Stimulated activated CD8-positive, alpha-beta memory T cell treated with anti-CD3 and anti-CD28 coated beads, Interleukin-15, amount 100 ng/mL, for 48 hours (primary cell): ENCODE data around the gene CERS5.
"Not testable (repeated sequence)": the region's sequence is repeated elsewhere in the genome, so short reads cannot be mapped to it uniquely, and the experiment has no call there.

Experiments used
- DNase-seq, 2 donors: peaks; one replicate each; pipeline ENCODE4 v3.0.0-alpha.2; 2020; ENCODE audit warnings: low read depth in 2 of 2

Gene CERS5

DNA sequence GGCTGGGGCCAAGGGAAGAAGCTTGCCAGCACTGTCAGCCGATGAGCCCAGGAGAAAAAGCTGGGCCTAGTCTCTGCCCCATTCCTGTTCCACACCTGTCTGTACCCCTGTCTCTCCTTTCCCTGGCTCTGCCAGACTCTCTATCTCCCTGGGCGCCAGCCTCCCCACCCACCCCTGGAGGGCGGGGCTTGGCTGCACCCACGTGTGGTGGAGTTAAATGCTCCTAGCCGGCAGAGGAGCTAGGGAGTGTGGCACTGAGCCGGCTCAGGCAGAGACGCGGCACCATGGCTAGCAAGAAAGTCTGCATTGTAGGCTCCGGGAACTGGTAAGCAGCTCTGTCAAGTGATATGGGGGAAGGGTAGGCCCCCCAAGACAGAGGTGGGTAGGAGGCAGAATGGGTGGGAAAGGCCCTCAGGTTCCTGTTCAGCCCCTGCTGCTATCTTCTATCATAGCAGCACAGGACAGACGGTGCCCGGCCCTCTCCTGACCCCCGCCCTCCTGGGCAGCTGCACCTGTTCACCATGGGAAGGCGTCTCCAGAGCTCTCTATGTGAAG lies 63.3 kb downstream of the CERS5 start, which contains the start of gene GPD1:
TSS of gene GPD1 (plus strand) at position 242 of the 555 bp plus-strand sequence. CDS start at position 285, 43 bp downstream.
- no peak for DNase-seq

DNA sequence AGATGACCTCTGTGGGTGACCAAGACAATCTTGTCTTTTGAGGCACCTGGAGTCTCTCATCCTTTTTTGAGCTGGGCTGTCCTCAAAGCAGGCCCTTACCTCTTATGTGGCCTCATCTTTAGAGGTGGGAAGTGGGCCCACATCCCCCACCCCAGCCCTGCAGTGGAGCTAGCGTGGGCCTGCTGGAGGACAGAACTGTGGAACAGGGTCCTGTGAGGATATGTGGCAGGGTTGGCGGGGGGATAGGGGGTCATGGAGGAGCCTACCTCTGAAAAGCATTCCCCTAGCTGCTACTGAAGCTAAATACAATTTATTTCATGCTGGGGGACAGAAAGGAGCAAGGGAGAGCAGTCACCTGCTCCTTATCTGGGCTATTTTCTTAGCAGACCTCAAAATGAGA lies 63.8 kb downstream of the CERS5 start:
- no peak for DNase-seq

DNA sequence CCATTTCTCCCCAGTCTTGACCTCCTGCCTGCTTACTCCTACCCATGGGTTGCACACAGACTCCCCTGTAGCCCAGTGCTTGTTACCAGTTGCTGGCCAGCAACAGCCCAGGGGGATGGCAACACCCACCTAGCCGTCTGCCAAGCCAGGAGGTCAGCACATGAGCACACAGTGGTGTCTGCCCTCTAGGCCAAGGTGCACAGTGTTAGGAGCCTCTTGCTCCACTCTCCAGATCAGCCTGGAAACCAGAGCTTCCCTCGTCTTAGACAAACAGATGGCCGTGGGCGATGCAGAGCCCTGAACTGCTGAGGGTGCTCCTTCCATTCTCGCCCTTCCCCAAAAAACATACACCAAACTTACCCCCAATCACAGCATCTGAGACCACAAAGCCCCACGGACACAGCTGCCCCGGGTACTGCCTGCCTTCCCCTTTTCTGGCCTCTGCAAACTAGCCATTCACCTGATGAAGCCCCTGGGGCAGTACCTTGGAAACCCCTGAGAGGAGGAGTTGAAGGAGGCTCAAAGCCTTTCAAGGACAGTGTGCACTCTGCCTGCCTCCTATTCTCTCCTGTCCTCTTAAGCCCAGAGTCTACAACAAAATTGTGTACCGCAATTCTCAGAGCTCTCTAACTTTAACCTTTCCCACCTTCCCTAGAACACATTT lies 64.4 kb downstream of the CERS5 start:
- DNase-seq: no peak

DNA sequence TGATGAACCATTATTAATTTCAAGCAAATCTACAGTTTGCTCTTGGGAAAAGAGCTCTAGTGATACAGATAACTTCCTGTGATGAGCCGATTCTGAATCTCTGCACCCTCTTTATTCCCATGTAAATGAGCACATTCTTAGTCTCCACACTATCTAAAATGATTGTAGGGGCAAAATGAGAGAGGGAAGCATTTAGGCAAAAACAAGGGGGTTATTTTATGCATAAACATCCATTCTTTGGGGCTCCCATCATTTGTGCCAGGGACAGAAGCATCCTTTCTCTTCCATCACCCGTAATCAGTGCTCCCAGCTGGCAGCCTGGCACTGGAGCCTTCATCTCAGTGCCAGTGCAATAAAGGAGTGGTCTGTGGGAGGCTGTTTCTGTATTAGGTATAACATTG lies 65.0 kb downstream of the CERS5 start:
- DNase-seq: no peak

DNA sequence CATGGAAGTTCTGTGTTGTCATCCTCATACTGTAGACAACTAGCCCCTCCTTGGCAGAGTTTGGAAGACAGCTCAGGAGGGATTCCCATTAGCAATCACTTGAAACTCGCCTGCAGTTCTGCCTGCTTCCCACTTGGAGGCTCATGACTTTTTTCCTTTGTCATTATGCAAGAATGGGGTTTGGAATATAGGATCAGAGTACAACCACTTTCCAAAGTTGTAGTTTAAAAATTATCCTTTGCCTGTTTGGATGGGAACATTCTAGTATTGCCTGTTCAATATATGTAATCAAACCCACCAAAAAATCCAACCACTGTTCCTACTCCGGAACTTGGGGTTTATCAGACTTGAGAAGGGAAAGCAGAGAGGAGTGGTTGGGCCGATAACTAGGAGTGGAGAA lies 65.5 kb downstream of the CERS5 start:
- DNase-seq: no peak

DNA sequence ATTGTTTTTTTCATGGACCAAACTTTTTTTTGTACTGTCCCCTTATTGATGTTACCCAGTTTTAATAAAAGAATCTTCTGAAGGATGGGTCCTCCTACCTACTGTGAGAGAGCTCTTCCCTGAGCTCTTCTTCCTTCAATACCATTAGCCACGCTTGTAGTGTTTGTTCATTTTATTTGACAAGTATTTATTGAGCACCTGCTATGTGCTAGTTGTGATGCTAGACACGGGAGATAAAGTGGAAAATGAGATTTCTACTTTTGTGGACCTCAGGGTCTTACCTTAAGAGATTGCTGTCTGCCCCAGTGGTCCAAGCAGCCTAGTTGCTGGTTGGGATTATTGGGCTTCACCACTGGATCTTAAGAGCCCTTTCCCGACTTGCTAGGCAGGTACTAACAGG lies 66.6 kb downstream of the CERS5 start:
- no peak for DNase-seq

DNA sequence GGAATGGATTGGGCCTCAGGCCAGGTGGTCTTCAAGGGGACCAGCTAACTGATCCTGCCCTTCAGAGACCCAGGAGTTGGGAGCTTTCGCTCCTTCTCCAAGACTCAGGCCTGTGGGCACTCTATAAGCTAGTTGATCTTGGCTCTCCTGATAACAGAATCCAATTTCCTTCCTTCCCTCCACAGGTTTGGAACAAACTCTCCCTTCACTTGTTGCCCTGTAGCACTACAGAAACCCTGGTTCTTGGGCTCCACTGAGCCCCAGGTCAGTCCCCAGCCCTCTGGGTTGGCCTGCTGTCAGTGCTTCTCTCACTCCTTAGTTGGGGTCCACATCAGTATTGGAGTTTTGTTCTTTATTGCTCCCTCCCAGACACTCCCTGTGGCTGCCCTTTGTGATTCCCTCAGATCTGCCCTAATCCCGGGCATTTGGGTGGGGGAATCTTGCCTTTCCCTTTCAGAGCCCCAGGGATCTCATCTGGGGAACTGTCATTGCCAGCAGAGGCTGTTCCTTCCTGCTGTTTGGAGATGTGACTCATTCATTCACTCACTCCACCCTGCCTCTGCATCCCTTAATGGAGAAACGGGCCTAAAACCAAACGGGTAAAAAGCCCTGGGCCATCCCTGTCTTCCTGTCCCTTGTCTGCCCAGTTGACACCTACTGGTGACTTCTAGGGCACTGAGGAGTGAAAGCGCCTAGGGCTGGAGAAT lies 67.7 kb downstream of the CERS5 start:
- no peak for DNase-seq

DNA sequence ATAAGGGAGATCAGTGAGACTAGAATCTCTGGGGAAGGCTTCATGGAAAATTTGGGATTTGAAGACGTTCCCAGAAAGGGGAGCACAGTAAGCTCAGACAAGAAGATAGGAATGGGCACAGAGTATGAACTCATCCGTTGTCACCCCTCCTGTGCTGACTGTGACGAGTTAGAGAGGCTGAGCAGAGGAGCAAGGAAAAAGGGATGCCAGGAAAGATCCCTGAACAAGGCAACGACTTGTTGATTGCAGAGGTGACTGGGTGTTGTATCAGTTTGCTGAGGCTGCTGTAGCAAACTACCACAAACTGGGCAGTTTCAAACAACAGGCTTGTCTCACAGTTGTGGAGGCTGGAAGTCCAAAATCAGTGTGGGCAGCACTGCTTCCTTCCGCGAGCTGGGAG lies 69.2 kb downstream of the CERS5 start:
- DNase-seq: no peak

DNA sequence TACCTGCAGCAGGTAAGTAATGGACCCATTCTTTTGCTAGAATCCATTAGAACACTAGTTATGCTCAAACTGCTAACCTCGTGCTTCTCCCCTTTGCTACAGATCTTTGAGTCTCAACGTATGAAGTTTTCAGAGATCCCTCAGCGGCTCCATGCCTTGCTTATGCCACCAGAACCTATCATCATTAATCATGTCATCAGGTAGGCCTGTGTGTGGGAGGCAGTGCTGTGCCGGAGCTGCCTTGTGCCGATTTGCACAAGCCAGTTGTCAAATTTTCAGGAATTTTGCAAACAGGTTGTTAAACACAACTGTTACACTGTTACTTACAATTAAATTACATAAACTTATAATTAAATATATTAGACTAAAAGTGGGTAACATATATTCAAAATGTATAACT lies 76.8 kb downstream of the CERS5 start:
- no peak for DNase-seq

DNA sequence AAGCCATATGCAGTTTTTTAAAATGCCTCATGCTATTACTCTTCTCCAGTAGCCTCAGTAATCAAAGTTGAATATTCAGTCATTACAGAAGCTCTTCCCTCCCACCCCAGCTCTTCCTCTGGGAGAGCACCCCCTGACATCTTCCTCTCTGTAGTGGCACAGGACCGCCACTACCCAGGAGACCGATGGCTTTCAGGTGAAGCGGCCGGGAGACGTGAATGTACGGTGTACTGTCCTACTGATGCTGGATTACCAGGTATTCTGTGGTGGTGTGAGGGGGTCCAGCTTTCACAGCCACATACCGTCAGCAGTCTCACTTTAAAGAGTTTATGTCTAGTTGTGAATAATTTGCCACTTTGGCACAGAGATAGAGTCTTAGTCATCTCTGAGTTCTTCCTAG lies 77.4 kb downstream of the CERS5 start:
- no peak for DNase-seq

DNA sequence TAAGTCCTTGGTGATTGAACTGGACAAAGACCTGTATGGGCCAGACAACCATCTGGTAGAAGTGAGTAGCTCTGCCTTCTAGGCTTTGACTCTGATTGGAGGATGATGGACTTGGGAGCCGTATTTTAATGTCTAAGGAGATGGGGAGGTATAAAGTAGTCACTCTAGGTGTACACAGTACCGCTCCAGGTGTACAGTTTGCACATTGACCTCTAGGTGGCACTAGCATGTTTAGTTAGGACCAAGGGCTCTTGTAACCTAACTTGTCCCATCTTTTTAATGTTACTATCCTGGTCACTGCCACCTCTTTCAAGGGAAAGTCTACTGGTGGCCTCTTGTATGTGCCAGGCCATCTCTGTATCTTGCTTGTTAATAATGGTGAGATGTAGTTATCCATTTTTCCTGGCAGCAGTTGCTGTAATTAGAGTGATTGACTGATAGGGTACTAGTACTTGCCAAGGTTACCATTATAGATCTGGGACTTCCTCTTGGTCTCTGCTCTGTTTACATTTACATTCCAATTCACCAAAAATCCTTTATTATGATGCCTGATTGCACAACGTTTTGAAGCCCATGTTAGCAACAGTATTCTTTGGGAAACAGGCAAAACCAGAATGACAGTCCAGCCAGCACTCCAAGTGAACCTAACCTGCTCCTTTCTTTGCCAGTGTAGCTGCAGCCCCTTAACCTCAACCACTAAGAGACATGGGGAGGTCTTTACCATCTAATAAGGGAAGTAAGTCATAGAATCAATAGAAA lies 78.4 kb downstream of the CERS5 start:
- no peak for DNase-seq

DNA sequence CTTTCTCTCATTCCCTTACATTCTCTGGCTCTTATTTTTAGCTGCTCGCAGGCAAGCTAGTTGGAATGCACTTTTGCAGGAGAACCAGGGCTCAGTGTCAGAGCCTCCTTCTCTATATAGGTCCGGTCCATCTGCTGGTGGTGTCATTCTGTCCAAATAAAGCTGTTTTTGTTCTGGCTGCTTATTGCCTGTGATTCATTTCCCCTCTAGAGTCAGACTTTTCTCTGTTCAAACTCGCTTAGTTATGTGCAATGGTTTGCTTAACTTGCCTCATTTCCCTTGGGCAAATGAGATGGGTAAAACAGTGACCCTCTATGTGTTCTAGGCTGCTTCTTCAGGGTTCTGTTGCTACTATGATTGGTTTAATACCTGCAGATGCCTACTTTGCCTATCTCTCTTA lies 79.2 kb downstream of the CERS5 start:
- no peak for DNase-seq

DNA sequence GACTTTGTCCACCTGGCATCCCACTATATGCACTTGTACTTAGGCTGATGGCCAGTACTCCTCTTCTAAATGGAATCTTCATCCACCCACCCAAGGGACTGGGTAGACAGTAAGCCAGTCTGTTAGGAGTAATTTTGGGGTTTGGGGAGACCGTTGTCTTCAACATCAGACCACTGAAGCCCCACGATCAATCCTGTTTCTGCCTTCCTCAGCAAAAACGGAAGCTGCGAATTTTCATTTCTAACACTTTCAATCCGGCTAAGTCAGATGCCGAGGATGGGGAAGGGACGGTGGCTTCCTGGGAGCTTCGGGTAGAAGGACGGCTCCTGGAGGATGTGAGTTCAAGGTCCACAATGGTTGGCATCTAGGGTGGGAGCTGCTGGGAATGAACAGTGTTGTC lies 80.0 kb downstream of the CERS5 start:
- no peak for DNase-seq

DNA sequence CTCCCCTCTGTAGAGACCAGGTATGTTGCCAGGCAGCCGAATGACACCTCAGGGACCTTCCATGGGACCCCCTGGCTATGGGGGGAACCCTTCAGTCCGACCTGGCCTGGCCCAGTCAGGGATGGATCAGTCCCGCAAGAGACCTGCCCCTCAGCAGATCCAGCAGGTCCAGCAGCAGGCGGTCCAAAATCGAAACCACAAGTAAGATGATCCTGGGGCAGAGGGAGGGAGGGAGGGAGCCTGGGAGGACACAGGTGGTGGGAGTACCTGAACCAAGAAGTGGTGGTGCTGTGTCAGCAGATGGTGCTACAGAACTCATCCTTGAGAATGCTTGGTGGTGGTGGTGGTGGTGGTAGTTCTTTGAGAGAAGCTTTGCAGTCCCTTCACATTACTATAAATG lies 81.0 kb downstream of the CERS5 start:
- DNase-seq: no peak

DNA sequence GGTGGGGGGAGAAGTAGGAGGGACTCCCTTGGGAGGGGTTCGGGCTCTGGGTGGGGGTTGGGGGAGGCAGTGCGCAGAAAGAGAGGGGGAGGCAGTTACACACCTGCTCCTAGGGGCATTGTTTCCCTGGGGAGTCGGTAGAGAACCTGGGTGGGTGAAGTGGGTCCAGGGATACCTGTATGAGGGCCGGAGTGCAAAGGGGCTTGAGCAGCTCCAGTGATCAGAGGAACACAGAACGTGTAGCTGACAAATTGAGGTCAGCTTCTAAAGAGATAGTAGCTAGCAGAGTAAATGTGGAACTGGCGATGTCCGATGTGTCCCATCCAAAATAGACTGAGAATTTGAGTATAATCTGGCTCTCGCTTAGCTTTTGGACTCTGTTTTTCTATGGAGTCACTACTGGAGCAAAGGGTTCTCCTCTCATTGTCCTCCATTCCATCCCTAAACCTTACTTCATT lies 81.5 kb downstream of the CERS5 start:
- DNase-seq: no peak

DNA sequence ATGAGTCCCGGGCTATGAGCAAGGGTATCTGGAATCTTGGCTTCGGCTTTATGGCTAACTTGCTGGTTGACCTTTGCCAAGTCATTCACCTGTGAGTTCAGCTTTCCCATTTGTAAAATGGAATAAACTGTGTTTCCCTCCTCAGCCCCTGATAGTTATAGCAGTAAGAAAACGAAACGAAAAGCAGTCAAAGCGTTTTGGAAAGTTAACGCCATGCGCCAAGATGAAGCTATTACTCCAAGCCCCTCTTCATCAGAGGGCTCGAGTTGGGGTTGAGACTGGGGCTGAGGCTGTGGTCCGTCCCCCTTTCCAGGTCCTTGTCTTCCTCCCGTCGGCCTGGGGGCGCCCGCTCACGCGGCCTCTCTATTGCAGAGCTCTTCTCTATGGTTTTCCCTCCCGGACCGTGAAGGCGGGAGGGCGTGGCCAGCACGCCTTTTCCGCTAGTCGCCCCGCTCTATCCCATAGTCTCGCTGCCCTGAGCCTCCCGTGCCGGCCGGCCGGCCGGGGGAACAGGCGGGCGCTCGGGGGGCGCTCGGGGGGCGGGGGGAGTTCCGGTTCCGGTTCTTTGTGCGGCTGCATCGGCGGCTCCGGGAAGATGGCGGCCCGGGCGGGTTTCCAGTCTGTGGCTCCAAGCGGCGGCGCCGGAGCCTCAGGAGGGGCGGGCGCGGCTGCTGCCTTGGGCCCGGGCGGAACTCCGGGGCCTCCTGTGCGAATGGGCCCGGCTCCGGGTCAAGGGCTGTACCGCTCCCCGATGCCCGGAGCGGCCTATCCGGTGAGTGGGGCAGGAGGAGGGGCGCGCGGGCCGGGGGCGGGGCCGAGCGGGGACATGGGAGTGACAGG lies 82.2 kb downstream of the CERS5 start, which contains the start of gene SMARCD1:
TSS of gene SMARCD1 (plus strand) at position 568 of the 840 bp plus-strand sequence. CDS start at position 596, 28 bp downstream.
- peak; percentile 87 to 88 for DNase-seq

DNA sequence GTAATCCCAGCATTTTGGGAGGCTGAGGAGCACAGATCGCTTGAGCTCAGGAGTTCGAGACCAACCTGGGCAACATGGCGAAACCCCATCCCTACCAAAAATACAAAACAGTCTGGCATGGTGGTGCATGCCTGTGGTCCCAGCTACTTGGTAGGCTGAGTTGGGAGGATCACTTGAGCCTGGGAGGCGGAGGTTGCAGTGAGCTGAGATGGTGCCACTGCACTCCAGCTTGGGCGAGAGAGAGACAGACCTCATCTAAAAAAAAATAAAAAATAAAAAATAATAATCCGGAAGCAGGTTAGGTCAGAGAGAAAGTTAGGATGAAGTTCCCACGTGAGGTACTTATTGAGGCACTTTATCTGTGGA lies 82.8 kb downstream of the CERS5 start:
- DNase-seq: not testable (repeated sequence)

DNA sequence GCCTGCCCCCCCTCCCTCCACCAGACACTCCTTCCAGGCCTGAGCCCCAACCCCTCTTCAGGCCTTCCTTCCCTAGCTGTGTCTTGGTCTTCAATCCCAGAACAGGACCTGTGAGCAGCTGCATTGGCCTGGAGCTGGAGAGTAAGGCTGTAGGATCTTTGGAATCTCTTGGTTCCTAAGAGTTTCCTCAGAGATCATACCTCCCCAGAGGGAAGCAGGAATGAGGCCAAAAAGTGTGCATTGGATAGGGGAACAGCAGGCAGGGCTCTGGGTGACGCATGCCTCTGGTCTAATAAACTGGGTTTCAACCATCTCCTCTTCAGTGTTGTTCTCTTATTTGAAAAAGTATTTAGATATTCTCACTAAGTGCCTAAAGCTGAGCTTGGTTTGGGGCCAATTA lies 83.9 kb downstream of the CERS5 start:
- DNase-seq: no peak

DNA sequence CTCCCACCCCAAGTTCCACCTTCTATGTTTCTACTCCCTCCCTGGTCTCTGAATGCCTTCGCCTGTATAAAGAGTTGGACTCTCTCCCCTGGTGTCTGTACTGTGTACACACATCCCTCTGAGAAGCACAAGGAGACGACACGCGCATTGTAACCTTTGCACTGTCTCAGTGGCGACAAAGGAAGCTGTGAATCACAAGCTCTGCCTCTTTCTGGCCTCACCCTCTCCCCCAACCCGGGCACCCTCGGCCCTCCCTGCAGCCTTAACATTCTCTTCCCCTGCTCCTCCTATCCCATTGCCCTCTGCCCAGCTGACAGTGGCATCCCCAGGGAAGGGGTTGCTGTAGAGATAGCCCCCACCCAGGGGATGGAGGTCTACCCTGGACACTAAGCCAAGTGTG lies 84.5 kb downstream of the CERS5 start:
- DNase-seq: no peak

DNA sequence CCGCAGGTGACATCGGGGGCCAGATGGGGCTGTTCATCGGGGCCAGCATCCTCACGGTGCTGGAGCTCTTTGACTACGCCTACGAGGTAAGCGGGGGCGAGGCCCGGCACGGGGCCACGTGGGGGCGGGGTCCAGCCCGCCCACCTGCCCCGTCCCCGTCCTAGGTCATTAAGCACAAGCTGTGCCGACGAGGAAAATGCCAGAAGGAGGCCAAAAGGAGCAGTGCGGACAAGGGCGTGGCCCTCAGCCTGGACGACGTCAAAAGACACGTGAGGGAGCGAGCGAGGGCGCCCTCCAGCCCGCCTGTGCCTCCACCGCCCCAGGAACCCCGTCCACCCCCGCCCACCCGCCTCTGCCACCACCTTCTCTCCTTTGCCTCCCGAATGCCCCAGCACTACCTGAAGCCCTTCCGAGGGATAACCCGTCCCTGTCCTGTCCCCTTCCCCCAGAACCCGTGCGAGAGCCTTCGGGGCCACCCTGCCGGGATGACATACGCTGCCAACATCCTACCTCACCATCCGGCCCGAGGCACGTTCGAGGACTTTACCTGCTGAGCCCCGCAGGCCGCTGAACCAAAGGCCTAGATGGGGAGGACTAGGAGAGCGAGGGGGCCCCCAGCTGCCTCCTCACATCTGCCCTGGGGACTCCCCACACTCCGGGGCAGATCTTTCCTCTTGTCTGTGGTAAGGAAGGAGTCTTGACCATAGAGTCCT lies 85.9 kb downstream of the CERS5 start:
- no peak for DNase-seq

DNA sequence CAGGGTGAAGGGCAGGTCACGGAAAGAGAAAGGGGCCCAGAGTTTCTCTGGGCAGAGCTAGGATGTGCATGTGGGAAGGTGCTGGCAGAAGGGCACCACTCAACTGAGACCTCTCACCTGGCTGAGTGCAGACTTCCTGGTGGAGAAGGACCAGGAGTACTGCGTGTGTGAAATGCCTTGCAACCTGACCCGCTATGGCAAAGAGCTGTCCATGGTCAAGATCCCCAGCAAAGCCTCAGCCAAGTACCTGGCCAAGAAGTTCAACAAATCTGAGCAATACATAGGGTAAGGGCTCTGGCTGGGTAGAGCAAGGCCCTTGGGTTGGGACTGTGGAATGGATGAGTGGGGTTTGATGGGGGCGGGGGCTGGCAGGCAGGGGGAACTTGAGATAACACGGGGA lies 87.4 kb downstream of the CERS5 start:
- no peak for DNase-seq
